ENCODE results near the gene F2R. TPM values are rescaled to one million over a fixed set of nuclear protein-coding genes. Genes with fewer than 3 reads are reported as not detected.

F2R gene
- total and polyA plus RNA-seq, 10 of the 15 experiments (the other 5 are each of a cell fraction or from before 2014, with no cell fraction given) = 1.8 to 75.4 (median 8.0) TPM

GRCh38 chr5:76691467-76692273 is 24.3 kb upstream of the F2R start (continued):
- TF ChIP-seq REST (IDR thresholded peaks at IDR 0.05; ENCODE audit: low read depth, low read length) (no peak), MEF2B (IDR thresholded peaks at IDR 0.05; ENCODE audit: partially characterized antibody, poor library complexity, severe bottlenecking) (peak; percentile 35), CBX5 (IDR thresholded peaks at IDR 0.05; ENCODE audit: low read depth) (no peak), NR2C2 (IDR thresholded peaks at IDR 0.05; ENCODE audit: borderline replicate concordance, control insufficient read depth, insufficient read length, low read depth) (no peak), DPF2 (IDR thresholded peaks at IDR 0.05) (peak; percentile 68; the same call in 1 of the 2 replicates), CEBPB (IDR thresholded peaks at IDR 0.05; ENCODE audit: borderline replicate concordance in 1 of 2, low read depth in 2 of 2, low read length in 2 of 2) (no peak), HCFC1 (IDR thresholded peaks at IDR 0.05; ENCODE audit: low read length) (no peak), BACH1 (IDR thresholded peaks at IDR 0.05; ENCODE audit: borderline replicate concordance) (no peak), EP300 (IDR thresholded peaks at IDR 0.05; ENCODE audit: borderline replicate concordance in 1 of 2, control insufficient read depth in 1 of 2, low read depth in 2 of 2, low read length in 2 of 2) (no peak; a peak in 1 of 4 replicates), ZSCAN29 (IDR thresholded peaks at IDR 0.05) (no peak), MEF2A (IDR thresholded peaks at IDR 0.05; ENCODE audit: insufficient read depth, low read depth, low read length) (peak; percentile 71; the same call in 1 of the 2 replicates), POU2F2 (IDR thresholded peaks at IDR 0.05; ENCODE audit: borderline replicate concordance, low read depth, low read length) (no peak), ESRRA (IDR thresholded peaks at IDR 0.05; ENCODE audit: low read length) (no peak), GABPA (IDR thresholded peaks at IDR 0.05; ENCODE audit: low read depth) (peak; percentile 51; the same call in 1 of the 2 replicates), BHLHE40 (IDR thresholded peaks at IDR 0.05; ENCODE audit: borderline replicate concordance in 1 of 2, low read depth in 2 of 2, low read length in 1 of 2) (no peak), TCF3 (IDR thresholded peaks at IDR 0.05; ENCODE audit: borderline replicate concordance, insufficient read depth, low read depth, low read length) (no peak), PML (IDR thresholded peaks at IDR 0.05; ENCODE audit: low read length) (no peak), RUNX3 (IDR thresholded peaks at IDR 0.05; ENCODE audit: low read length) (peak; percentile 12; the same call in 1 of the 2 replicates)
- TF ChIP-seq, protein P1, sequence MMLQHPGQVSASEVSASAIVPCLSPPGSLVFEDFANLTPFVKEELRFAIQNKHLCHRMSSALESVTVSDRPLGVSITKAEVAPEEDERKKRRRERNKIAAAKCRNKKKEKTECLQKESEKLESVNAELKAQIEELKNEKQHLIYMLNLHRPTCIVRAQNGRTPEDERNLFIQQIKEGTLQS (IDR thresholded peaks at IDR 0.05; ENCODE audit: borderline replicate concordance, extremely low read depth, low read depth, low read length) = no peak
- TF ChIP-seq, protein P2, sequence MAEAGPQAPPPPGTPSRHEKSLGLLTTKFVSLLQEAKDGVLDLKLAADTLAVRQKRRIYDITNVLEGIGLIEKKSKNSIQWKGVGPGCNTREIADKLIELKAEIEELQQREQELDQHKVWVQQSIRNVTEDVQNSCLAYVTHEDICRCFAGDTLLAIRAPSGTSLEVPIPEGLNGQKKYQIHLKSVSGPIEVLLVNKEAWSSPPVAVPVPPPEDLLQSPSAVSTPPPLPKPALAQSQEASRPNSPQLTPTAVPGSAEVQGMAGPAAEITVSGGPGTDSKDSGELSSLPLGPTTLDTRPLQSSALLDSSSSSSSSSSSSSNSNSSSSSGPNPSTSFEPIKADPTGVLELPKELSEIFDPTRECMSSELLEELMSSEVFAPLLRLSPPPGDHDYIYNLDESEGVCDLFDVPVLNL (IDR thresholded peaks at IDR 0.05; ENCODE audit: low read depth, low read length) = no peak
- TF ChIP-seq, protein P3, sequence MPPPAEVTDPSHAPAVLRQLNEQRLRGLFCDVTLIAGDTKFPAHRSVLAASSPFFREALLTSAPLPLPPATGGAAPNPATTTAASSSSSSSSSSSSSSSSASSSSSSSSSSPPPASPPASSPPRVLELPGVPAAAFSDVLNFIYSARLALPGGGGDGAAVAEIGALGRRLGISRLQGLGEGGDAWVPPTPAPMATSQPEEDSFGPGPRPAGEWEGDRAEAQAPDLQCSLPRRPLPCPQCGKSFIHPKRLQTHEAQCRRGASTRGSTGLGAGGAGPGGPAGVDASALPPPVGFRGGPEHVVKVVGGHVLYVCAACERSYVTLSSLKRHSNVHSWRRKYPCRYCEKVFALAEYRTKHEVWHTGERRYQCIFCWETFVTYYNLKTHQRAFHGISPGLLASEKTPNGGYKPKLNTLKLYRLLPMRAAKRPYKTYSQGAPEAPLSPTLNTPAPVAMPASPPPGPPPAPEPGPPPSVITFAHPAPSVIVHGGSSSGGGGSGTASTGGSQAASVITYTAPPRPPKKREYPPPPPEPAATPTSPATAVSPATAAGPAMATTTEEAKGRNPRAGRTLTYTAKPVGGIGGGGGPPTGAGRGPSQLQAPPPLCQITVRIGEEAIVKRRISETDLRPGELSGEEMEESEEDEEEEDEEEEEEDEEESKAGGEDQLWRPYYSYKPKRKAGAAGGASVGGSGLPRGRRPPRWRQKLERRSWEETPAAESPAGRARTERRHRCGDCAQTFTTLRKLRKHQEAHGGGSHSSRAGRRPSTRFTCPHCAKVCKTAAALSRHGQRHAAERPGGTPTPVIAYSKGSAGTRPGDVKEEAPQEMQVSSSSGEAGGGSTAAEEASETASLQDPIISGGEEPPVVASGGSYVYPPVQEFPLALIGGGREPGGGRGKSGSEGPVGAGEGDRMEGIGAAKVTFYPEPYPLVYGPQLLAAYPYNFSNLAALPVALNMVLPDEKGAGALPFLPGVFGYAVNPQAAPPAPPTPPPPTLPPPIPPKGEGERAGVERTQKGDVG (CRISPR knock-in tag; IDR thresholded peaks at IDR 0.05) = no peak
